Measurements from ENCODE around the gene RASL10A. TPM values are rescaled to one million over a fixed set of nuclear protein-coding genes. Genes with fewer than 3 reads are reported as not detected.

The RASL10A gene
- total RNA-seq, 1 experiment from 2014 or later: 4.3 TPM

DNA sequence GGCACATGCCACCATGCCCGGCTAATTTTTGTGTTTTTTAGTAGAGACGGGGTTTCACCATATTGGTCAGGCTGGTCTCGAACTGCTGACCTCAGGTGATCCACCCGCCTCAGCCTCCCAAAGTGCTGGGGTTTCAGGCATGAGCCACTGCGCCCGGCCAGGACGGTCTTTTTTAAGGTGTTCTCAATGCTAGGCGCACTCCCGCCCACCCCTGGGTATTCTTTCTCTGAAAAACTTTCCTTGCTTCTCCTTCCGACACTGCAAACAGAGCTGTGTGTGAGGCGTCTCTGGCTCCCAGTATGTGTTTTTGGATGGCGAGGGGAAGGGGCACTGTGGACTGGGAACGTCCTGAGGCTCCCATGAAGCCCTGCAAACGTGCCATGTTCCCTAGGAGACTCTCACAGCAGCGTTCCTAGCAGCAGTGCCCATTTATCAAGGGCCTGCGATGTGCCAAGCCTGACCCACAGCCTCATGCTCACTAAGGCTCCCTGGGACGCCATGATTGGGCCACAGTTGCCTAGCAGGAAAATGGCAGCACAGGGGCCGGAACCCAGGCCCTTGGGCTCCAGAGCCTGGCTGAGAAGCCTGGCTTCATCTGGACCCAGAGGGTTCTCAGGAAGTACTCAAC lies 2.4 kb upstream of the RASL10A start:
- Histone ChIP-seq H3K4me1 (peaks cover 14% of the 10 kb centered on the region), H3K9me3 (replicated peaks) (no peaks in the 10 kb centered on the region), H3K4me3 (no peak overlapping the region), H3K36me3 (no peaks in the 10 kb centered on the region), H3K27ac (no peak overlapping the region), H3K27me3 (no peaks in the 10 kb centered on the region)
- DNase-seq: no peak

DNA sequence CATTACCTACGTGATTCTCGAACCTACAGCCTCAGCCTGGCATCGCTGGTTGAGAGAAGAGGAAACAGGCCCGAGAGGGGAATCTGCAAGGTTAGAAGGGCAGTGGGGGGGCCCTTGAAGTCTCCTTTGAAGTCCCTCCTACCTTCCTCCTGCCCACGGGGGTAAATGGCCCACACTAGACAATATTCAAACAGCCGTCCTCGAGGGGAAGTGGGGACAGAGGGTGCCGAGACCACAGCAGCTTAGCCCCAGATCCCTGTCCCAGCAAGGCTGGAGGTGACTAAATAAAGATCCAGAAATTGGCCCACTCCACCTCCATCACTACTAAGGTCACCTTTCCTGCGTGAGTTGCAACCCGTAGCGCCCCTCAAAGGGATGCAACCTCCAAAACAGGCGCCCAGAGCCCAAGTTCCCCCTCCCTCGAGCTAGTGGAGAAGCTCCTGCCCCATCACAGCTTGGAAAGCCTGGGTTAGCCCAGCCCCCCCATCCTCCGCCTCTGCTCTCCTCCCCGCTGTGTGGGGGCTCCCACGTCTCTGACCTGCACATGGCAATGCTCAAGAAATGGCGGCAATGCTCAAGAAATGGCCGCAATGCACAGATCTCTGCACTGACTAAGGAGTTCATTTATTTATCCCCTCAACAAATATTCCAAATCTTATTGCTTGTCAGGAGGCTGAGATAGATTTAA lies 788 bp upstream of the RASL10A start:
- H3K4me1 ChIP-seq: peaks cover 19% of the 10 kb centered on the region
- peak overlapping the region; percentile 63; the same call in 1 of the 2 replicates for H3K4me3 ChIP-seq
- no peaks in the 10 kb centered on the region for H3K27me3 ChIP-seq
- H3K9me3 ChIP-seq (replicated peaks): no peaks in the 10 kb centered on the region
- DNase-seq: no peak
- H3K36me3 ChIP-seq: no peaks in the 10 kb centered on the region
- no peak overlapping the region for H3K27ac ChIP-seq

DNA sequence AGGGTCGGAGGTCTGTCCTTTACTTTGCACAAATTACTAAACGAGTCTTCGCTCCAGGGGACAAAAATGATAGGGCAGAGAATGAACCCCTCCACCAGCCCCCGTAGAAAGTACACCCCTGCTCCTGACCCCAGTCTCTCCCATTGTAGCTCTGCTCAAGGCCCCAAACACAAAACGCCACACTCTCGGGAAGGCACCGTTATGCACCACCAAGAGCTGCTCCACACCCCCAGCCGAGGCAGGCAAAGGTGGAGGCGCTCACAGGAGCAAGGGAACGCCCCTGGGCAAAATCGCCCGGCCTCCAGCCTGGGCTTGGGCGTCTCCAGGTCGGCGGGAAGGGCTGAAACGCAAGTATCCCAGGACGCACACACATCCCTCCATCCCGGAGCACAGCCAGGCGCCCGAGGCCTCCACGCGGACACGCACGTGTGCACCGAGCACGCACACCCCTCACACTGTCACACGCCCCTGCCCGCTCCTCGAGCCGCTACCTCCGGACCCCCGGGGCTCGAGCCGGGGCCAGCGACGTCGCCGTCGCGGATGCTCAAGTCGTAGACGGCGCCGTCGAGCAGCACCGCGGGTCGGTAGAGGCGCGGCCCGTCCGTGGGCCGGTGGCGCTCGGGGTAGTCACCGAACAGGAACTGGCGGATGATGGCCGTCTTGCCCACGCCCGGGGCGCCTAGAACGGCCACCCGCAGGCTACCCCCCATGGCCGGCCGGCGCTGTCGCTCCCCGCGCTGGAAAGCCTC lies 786 bp downstream of the RASL10A start:
- Histone ChIP-seq H3K27me3 (no peaks in the 10 kb centered on the region), H3K4me3 (peak overlapping the region; percentile 63), H3K36me3 (no peaks in the 10 kb centered on the region), H3K4me1 (peaks cover 23% of the 10 kb centered on the region), H3K27ac (no peak overlapping the region), H3K9me3 (replicated peaks) (no peaks in the 10 kb centered on the region)
- peak in 1 of 2 experiments; percentile 49 for DNase-seq

DNA sequence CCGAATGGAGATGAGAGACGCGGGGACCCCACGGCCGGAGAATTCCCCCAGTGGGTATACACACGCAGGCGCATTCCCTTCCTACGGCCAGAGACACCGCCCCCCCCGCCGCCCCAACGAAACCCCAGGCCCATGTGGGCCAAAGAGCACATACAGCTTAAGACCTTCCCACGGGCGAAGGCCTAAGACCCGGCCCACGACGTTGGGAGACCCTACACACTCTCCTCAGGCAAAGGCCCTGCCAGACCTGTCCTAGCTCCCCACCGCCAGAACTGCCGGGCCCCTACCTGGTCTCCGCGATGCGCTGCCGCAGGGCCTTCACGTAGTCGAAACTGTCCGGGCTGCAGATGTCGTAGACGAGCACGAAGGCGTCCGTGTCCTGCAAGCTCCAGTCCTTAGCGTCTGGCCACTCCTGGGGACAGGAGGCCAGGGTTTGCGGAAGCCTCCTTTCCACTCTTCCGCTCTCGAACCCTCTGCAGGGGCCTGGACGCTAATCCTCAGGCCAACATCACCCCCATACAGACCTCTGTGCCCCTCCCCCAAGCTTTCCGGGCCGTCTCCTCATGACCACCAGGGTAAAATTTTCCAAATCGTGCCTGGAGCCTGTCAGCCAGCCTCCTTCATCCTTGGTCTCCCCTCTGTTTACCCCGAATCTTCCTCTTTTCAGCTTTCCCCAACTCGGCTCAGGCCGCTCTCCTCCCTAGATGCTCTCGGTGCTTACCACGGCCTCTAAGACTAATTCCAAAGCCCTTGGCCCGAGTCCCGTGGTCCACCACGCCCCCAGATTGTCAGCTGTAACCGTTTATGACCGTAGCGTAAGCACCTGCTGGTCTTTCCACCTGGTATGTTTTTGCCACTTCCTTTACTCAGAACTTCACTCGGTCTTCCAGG lies 1.7 kb downstream of the RASL10A start:
- Histone ChIP-seq H3K27ac (no peak overlapping the region), H3K36me3 (no peaks in the 10 kb centered on the region), H3K4me3 (peak overlapping the region; percentile 63), H3K27me3 (no peaks in the 10 kb centered on the region), H3K9me3 (replicated peaks) (no peaks in the 10 kb centered on the region), H3K4me1 (peaks cover 29% of the 10 kb centered on the region)
- DNase-seq: peak in 1 of 2 experiments; percentile 58

DNA sequence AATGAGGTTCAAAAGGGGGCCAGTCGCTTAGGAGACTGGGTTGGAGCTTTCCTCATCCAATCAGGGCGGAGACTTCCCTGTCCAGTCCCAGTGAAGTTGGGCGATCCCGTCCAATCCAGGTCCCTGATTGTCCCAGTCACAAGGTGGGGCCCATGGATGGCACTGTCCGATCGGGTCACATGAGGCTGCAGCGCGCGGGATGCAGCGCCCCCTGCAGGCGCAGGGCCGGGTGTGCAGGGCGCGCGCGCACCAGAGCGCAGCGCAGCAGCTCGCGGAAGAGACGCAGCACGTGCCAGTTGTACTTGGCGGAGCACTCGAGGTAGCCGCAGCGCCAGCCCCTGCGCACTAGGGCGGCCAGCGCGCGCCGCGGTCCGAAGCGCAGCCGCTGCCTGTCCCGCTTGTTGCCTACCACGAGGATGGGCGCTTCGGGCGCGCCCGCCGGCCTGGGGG lies 2.3 kb downstream of the RASL10A start:
- H3K4me1 ChIP-seq: peaks cover 30% of the 10 kb centered on the region
- no peaks in the 10 kb centered on the region for H3K36me3 ChIP-seq
- H3K27ac ChIP-seq: no peak overlapping the region
- H3K9me3 ChIP-seq (replicated peaks): no peaks in the 10 kb centered on the region
- no peaks in the 10 kb centered on the region for H3K27me3 ChIP-seq
- no peak overlapping the region for H3K4me3 ChIP-seq
- no peak for DNase-seq

DNA sequence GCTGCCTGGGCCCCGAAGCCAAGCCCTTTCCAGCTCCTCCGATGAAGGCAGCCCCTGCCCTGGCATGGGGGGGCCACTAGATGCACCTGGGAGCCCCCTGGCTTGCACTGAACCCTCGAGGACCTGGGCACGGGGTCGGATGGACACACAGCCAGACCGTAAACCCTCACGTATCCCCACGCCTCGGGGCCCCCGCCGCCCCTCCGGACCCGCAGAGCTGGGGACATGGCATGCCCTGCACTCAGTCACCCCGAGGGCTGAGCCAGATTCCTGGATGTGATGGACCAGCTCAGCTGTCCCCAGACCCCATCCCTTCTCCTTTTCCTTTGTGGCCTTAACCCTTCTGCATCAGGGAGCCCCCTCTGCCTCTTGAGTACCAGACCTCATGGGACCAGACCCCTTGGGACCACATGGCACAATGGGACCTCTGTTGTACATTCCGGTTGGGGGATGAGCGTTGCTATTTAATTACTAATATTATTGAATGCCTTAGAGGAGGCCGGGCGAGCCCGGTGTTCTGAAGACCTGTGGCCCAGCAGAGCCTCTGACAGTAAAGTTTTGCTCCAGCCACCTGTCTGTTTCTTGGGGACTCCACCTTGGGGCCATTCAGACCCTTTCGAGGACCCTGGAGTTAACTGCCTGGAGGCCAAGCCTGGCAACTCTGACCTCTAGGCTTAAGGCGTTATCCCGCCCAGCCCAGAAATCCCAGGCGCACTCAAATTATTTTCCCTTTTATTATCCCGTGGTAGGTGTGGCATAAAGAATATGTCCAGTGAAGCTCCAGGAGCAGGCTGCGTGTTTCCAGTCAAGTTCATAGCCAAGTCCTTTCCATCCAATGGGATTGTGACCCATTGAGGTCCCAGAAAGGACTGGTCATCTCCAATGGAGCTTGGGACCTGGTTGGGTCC lies 3.0 kb downstream of the RASL10A start:
- H3K27ac ChIP-seq: no peak overlapping the region
- no peak for DNase-seq
- H3K4me3 ChIP-seq: peak overlapping the region; percentile 46; the same call in 1 of the 2 replicates
- H3K4me1 ChIP-seq: peaks cover 30% of the 10 kb centered on the region
- H3K36me3 ChIP-seq: no peaks in the 10 kb centered on the region
- no peaks in the 10 kb centered on the region for H3K27me3 ChIP-seq
- no peaks in the 10 kb centered on the region for H3K9me3 ChIP-seq (replicated peaks)

DNA sequence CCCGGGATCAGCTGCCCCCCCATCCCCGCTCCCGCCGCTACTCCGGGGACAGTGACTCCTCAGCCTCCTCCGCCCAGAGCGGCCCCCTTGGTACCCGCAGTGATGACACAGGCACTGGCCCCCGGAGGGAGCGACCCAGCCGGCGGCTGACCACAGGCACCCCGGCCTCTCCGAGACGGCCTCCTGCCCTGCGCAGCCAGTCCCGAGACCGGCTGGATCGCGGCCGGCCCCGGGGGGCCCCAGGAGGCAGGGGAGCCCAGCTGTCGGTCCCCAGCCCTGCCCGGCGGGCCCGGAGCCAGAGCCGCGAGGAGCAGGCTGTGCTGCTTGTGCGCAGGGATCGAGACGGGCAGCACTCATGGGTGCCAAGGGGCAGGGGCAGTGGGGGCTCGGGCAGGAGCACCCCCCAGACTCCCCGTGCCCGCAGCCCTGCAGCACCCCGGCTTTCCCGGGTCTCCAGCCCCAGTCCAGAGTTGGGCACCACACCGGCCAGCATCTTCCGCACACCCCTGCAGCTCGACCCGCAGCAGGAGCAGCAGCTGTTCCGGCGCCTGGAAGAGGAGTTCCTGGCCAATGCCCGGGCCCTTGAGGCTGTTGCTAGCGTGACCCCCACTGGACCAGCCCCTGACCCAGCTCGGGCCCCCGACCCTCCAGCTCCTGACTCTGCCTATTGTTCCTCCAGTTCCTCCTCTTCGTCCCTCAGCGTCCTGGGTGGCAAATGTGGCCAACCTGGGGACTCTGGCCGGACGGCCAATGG lies 3.9 kb downstream of the RASL10A start:
- no peaks in the 10 kb centered on the region for H3K9me3 ChIP-seq (replicated peaks)

DNA sequence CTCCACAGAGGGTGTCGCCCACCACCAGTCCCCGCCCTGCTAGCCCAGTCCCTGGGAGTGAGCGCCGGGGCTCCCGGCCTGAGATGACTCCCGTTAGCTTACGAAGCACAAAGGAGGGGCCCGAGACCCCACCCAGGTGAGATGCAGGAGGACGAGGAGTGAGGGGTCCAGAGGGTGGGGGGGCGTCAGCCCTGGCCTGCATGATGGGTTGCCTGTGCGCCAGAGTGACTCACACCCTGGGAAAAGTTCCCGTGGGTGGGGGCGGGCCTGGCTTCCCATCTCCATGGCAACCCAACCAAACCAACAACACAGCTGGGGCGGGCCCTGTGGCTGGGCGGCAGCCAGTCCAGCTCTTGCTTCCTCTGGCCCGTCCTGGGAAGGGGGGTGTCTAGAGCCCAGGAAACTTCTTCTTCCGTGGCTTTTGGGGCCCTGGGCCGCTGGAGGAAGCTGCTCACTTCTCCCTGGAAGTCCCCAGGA lies 4.6 kb downstream of the RASL10A start:
- Histone ChIP-seq H3K27ac (peak overlapping the region; percentile 5; the same call in 1 of the 2 replicates), H3K36me3 (no peaks in the 10 kb centered on the region), H3K4me3 (peak overlapping the region; percentile 46), H3K27me3 (no peaks in the 10 kb centered on the region), H3K9me3 (replicated peaks) (no peaks in the 10 kb centered on the region), H3K4me1 (peaks cover 29% of the 10 kb centered on the region)
- DNase-seq: peak; percentile 93 to 94

More for the DNA sequence above, 3.9 kb downstream of the RASL10A start:
- Histone ChIP-seq H3K4me1 (peaks cover 30% of the 10 kb centered on the region), H3K4me3 (peak overlapping the region; percentile 46), H3K27ac (peak overlapping the region; percentile 5; the same call in 1 of the 2 replicates), H3K36me3 (no peaks in the 10 kb centered on the region), H3K27me3 (no peaks in the 10 kb centered on the region)
- peak; percentile 49 for DNase-seq

DNA sequence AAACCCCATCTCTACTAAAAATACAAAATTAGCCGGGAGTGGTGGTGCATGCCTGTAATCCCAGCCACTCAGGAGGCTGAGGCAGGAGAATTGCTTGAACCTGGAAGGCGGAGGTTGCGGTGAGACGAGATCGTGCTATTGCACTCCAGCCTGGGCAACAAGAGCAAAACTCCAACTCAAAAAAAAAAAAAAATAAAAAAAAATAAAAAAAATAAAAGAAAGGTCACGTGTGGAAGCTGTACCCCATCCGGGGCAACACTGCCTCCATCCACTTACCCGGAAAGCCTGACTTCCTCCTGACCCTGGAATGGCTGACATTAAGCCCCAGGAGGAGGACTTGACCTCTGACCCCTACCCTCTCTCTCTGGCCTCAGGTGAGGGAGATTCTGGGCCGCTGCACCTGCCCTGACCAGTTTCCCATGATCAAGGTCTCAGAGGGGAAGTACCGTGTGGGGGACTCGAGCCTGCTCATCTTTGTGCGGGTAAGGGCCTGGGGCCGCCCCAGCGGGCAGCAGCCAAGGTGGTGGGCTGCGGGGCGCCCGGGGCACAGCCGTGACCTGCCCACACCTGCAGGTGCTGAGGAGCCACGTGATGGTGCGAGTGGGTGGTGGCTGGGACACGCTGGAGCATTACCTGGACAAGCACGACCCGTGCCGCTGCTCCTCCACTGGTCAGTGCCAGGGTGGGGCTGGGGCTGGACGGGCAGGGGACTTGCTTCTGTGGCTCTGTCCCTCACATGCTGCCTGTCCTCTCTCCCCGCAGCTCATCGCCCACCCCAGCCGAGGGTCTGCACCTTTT lies 5.2 kb downstream of the RASL10A start:
- Histone ChIP-seq H3K27me3 (no peaks in the 10 kb centered on the region), H3K4me1 (peaks cover 27% of the 10 kb centered on the region), H3K27ac (no peak overlapping the region), H3K9me3 (replicated peaks) (no peaks in the 10 kb centered on the region), H3K4me3 (no peak overlapping the region), H3K36me3 (no peaks in the 10 kb centered on the region)
- DNase-seq: no peak

DNA sequence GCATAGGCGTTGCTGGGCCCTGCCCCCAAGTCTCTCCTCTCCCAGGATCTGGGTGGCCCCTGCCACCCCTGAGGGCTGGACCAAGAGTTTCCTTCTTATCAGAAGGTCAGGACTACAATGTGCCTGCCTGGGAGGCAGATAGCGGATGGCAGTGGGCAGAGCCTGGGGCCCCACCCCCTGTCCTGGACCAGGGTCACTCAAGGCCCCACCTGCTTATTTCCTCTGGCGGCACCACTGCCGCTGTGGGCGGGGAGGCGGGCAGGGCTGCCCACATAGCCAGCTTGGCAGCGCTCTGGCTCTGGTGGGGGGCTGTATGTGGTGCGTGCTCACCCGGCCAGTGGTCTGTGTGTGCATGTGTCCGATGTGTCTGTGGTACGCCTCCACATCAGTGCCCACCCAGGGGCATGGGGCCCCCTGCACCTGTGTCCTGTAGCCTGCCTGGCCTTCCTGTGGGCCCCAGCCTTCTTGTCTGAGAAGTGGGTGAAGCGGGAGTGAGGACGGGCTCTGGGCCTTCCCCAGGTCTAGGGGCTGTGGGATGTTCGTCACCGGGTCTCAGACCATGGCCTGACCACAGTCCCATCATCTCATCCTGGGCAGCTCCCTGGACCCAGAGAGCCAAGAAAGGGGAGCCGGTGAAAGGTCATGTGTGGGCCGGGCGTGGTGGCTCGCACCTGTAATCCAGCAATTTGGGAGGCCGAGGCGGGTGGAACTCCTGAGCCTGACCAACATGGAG lies 6.0 kb downstream of the RASL10A start:
- Histone ChIP-seq H3K4me3 (no peak overlapping the region), H3K9me3 (replicated peaks) (no peaks in the 10 kb centered on the region), H3K27ac (no peak overlapping the region), H3K36me3 (no peaks in the 10 kb centered on the region), H3K27me3 (no peaks in the 10 kb centered on the region), H3K4me1 (peaks cover 26% of the 10 kb centered on the region)
- no peak for DNase-seq

DNA sequence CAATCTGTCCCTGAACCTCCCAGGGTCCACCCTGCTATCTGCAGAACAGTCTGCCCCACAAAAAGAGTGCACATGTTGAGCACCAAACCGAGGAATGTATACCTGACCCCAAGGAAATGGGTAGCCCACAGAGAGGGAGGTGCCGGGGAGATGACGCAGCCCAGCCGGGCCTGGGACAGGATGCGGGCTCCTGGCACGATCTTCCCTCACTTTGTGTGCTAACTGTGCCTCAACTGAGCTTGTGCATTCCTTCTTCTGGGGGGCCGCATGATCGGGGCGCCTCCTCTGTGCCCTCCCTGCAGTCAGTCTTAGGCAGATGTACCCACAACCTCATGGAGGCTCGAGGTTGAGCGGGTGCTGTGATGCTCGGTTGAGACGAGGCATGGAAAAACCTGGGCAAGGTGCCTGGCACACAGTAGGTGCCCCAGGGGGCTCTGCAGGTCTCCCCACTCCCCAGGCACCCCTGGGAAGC lies 6.7 kb downstream of the RASL10A start:
- no peak overlapping the region for H3K27ac ChIP-seq
- no peak overlapping the region for H3K4me3 ChIP-seq

More for the DNA sequence above, 6.7 kb downstream of the RASL10A start:
- Histone ChIP-seq H3K9me3 (replicated peaks) (no peaks in the 10 kb centered on the region), H3K4me1 (peaks cover 19% of the 10 kb centered on the region), H3K36me3 (no peaks in the 10 kb centered on the region), H3K27me3 (no peaks in the 10 kb centered on the region)
- DNase-seq: no peak

All from SJCRH30 (cell line).